GM21390 (cell line): ENCODE results near the gene ABCC11.
A peak's percentile ranks its signal among the peaks of the same experiment; 100 is the strongest.

ENCODE experiments used
- ATAC-seq: cut with Tn5 transposase; IDR thresholded peaks from one replicate; pipeline ENCODE4 v1.9.1; 2021; ENCODE audit not compliant: unreplicated experiment

ABCC11 gene

GRCh38 chr16:48247311-48247710 is at the start of gene ABCC11:
ABCC11 (minus strand) TSS chr16:48247539; CDS start chr16:48231921, 15,618 bp downstream.
- no peak for ATAC-seq

GRCh38 chr16:48295488-48296281 is 48.3 kb upstream of the ABCC11 start:
- ATAC-seq = no peak

GRCh38 chr16:48294724-48295123 is 47.4 kb upstream of the ABCC11 start:
- no peak for ATAC-seq

DNA sequence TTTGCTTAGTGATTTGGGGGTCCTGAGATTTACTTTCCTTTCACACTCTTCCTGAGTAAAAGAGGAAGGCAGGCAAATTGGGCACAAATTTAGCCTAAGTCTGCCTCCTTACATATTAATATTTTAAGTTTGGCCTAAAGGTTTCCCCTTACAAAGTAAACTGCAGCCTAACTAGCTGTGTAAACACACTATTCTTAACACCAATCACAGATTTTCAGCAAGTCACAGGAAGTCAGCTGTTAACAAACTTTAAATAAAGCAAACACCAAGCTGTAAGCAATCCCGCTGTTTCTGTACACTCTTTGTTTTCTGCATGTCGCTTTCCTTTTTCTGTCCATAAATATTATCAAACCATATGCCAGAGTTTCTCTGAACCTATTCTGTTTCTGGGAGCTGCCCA is 45.1 kb upstream of the ABCC11 start:
- ATAC-seq = no peak

DNA sequence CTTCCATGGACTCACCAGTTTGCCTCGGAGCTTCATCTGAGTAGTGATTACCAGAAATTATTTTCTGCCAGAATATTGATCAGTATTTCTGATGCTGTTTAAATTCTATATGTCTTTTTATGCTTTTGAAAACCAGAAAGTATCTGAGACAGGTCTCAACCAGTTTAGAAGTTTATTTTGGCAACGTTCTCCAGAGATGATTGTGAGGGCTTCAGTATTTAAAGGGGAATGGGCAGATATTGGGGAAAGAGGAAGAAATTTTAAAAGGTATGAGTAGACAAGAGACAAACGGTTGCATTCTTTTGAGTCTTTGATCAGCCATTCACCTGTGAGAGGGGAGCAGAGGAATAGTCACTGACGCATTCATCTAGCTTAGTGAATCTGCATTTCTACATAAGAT is 44.4 kb upstream of the ABCC11 start:
- no peak for ATAC-seq

DNA sequence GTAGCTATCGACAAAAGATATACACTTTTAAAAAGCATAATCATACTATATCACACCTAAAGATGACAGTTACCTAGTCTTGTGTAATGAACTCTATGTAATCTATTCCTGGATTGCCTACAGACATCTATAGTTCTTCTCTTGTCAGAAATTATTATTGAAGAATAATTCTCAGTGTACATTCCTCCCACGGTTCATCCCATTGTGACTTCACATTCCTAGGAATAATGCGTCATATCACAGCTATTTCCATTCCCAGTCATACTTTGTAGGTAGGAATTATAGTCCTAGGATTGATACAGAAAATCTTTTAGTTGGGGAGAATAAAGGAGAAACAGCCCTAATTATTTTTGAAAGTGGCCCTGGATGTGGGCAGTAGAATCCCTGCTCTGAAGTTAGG is 44.0 kb upstream of the ABCC11 start:
- no peak for ATAC-seq

DNA sequence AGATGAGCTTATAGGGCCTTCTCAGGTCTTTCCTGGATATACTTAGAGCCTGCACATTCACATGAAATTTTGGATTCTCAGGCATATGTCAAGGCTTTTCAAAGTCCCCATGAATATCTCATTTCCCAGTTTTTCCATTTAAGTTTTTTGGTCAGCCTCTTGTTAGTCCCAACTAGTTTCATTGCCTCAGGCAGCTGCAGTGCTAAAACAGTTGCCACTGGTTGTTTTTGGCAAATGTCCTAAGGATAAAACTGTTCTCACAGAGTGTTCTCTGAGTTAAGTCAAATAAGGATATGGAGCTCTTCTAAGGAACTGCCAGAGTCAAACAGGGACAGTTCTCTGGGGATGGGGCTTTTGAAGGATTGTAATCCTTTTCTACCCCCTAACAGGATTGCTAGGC is 39.9 kb upstream of the ABCC11 start:
- no peak for ATAC-seq

DNA sequence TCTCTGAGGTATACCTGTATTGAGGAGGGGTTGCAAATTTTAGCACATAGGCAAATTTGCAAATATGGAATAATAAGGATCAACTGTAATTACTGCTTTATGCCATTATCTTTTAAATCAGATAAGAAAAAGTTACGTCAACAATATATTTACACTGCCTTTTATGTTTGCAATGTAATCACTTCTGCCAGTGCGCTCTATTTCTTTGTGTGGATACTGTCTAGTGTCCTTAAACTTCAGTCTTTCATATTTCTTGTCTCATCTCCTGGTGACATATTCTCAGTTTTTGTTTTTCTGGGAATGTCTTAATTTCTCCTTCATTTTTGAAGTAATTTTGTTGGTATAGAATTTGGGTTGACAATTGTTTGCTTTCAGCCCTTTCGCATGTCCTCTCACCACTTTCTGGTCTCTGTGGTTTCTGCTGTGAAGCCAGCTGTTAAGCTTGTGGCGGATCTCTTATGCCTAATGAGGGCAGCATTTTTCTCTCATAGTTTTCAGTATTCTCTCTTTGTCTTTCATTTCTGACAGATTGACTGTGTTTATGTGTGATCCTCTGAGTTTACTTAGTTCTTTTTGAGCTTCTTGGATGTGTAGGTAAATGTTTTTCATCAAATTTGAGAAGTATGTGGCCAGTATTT is 37.6 kb upstream of the ABCC11 start:
- peak; percentile 74 for ATAC-seq

DNA sequence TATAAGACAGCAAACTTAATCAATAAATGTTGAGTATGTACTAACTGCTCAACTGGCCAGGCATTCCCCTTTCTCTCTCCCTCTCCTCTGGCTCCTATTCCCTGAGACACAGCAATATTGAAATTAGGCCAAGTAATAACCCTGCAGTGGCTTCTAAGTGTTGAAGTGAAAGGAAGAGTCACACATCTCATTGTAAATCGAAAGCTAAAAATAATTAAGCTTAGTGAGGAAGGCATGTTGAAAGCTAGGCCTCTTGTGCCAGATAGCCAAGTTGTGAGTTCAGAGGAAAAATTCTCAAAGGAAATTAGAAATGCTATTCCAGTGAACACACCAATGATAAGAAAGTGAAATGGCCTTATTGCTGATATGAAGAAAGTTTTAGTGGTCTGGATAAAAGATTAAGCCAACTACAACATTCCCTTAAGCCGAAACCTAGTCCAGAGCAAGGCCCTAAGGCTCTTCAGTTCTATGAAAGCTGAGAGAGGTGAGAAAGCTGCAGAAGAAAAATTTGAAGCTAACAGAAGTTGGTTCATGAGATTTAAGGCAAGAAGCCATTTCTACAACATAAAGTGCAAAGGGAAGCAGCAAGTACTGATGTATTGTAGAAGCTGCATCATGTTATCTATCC is 35.4 kb upstream of the ABCC11 start:
- no peak for ATAC-seq

DNA sequence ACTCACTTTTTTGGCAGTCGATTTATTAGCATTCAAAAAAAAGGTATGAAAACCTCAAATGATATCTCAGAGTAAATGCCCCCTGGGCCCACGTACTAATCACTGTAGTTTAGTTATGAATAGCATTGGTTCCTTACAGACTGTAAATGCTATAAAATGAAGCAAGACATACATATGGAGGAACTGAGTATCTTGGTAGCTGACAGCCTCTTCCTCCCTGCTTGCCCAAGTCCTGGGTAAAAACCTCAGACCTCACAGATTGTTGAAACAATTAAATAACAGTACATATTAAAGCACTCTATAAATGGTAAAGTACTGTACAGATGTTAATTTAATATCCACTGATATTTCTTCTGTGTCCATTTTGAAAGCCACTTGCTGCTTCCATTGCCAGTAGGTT is 33.2 kb upstream of the ABCC11 start:
- no peak for ATAC-seq

GRCh38 chr16:48279199-48279598 is 31.9 kb upstream of the ABCC11 start:
- no peak for ATAC-seq

- no peak for ATAC-seq
Observed at GRCh38 chr16:48277158-48277557, 29.8 kb upstream of the ABCC11 start.

GRCh38 chr16:48276102-48276501 is 28.8 kb upstream of the ABCC11 start:
- no peak for ATAC-seq

DNA sequence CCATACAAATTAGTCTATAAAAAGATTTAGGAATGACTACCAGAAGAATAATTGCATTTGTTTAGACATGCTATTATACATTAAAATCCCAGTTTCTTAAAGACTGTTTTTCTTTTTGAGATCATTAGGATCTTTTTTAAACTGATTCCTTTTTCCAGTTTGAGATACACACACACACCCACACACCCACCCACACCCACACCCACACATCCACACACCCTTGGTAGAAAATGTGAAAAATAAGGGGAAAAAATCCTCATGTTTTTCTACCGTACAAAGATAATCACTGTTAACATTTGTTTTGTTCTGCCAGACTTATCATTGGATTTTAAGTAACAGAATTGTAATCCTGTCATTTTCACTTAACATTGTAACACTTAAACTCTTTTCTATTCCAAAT is 27.1 kb upstream of the ABCC11 start:
- ATAC-seq = no peak

- ATAC-seq = no peak
Observed at GRCh38 chr16:48272837-48273421, 25.6 kb upstream of the ABCC11 start.

- no peak for ATAC-seq
Observed at GRCh38 chr16:48271728-48272127, 24.4 kb upstream of the ABCC11 start.

- ATAC-seq = no peak
Observed at GRCh38 chr16:48269011-48269410, 21.7 kb upstream of the ABCC11 start.

DNA sequence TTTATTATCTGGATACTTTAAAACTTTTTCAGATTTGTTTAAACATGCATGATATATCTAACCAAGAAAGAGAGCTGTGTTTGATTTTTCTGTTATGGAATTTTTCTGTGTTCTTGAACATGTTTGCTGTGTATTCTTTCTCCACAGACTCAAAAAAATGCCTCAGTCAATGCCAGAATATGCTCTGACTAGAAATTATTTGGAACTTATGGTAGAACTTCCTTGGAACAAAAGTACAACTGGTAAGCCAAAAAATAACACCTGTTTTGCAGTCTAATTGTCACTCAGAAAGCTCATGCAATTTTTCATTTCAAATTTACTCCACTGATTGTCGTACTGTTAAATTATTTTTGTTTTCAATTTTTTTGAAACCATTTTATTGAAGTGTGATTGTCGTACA is 15.3 kb upstream of the ABCC11 start:
- ATAC-seq = no peak

DNA sequence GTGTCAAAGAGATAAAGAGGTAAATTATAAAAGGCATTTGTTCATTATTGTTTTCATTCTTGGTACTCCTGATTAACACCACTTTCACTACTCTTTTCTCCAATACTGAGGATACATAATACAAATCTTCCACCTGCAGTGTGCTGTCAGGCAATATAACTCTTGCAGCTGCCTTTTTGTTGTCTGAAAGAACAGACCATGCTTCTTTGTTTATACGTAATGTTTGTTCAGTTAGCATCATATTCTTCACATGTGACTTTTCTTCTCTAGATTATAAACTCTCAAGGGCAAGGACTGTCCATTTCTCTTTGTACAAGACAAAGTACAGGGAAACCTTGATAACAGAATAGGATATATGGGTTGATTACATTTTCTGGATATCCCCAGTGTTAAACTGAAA is 14.2 kb upstream of the ABCC11 start:
- ATAC-seq = no peak

DNA sequence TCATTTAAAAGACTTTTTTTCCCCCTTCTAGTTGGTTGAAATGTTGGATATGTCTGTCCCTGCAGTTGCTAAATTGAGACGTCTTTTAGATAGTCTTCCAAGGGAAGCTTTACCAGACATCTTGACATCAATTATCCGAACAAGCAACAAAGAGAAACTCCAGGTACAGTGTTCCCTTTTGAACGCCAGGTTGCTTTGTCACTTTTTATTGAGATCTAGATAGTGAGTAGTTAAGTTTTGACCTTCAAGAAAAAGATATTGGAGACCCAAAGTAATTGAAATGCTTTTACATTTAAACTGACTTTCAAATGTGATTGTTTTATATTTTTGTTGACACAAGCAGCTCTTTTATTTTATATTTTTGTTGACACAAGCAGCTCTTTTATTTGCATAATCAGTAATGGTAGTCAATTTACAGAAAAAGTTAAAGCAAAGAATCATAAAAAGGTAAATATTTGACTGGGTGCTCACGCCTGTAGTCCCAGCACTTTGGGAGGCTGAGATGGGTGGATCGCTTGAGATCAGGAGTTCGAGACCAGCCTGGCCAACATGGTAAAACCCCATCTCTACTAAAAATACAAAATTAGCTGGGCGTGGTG is 9.3 kb upstream of the ABCC11 start:
- ATAC-seq = no peak

- no peak for ATAC-seq
Observed at GRCh38 chr16:48252013-48252412, 4.7 kb upstream of the ABCC11 start.
